ENCODE measurements around the gene GDE1. TPM values are rescaled to one million over a fixed set of nuclear protein-coding genes. Genes with fewer than 3 reads are reported as not detected.

GDE1 gene
- total RNA-seq, 1 experiment from 2014 or later, result 65.7 TPM

DNA sequence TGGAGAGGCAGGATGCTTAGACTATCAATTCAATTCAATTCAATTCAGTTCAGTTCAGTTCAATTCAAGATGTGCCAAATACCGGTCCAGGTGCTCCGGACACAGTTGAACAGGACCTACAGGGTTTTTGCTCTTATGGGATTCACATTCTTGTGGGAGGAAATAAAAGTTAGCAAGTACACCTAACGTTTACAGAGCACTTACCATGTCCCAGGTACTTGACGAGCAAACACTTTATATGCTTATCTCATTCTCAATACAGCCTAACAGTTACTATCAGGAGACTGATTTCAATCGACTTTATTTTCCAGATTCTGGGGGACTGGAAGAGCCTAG lies 467 bp upstream of the GDE1 start (continued):
- TF ChIP-seq ZNF532 (CRISPR knock-in tag; IDR thresholded peaks at IDR 0.05; ENCODE audit: borderline replicate concordance), result no peak
- TF ChIP-seq ZNF138 (CRISPR knock-in tag; conservative IDR thresholded peaks at IDR 0.05), result no peak
- TF ChIP-seq, protein P1, sequence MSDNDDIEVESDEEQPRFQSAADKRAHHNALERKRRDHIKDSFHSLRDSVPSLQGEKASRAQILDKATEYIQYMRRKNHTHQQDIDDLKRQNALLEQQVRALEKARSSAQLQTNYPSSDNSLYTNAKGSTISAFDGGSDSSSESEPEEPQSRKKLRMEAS (CRISPR knock-in tag; IDR thresholded peaks at IDR 0.05), result no peak
- no peak for TF ChIP-seq CREB1 (CRISPR knock-in tag; IDR thresholded peaks at IDR 0.05)
- no peak for TF ChIP-seq RELA (CRISPR knock-in tag; IDR thresholded peaks at IDR 0.05; ENCODE audit: borderline replicate concordance)

- no peaks in the 10 kb centered on the region for H3K27me3 Mint-ChIP-seq (ENCODE audit: low read depth)
- ChIA-PET CTCF (interaction anchor here (0.7 to 2.1 kb wide), 6 partner anchors 35 to 138 kb away, joined by 3 to 13 read pairs (median 4); partner anchors contain the start of gene VPS35L), POLR2A (interaction anchor here (0.7 to 1.4 kb wide), 3 partner anchors 19 to 87 kb away, joined by 3 to 5 read pairs (median 3); partner anchors contain the start of gene VPS35L)
- peak overlapping the region; percentile 93 for H3K4me3 Mint-ChIP-seq
- DNase-seq (ENCODE audit: low spot score) (no peak), ATAC-seq (no peak)
- H3K9me3 Mint-ChIP-seq, result no peaks in the 10 kb centered on the region
- peaks cover 19% of the 10 kb centered on the region for H3K36me3 Mint-ChIP-seq
- peaks cover 43% of the 10 kb centered on the region for H3K4me1 Mint-ChIP-seq
- peak overlapping the region; percentile 54 for H3K27ac Mint-ChIP-seq
- TF ChIP-seq IRF2 (CRISPR knock-in tag; IDR thresholded peaks at IDR 0.05; ENCODE audit: borderline replicate concordance, low read depth) (no peak), CBFB (CRISPR knock-in tag; IDR thresholded peaks at IDR 0.05; ENCODE audit: low read depth) (no peak), ZNF532 (CRISPR knock-in tag; IDR thresholded peaks at IDR 0.05; ENCODE audit: borderline replicate concordance) (no peak), JUN (CRISPR knock-in tag; IDR thresholded peaks at IDR 0.05) (no peak), ATF3 (CRISPR knock-in tag; conservative IDR thresholded peaks at IDR 0.05) (no peak), ZNF416 (CRISPR knock-in tag; IDR thresholded peaks at IDR 0.05) (no peak), GTF2I (CRISPR knock-in tag; conservative IDR thresholded peaks at IDR 0.05) (no peak), ZNF423 (CRISPR knock-in tag; IDR thresholded peaks at IDR 0.05) (no peak), SMAD3 (CRISPR knock-in tag; IDR thresholded peaks at IDR 0.05; ENCODE audit: borderline replicate concordance) (no peak), TEAD1 (CRISPR knock-in tag; IDR thresholded peaks at IDR 0.05) (no peak), IRF1 (CRISPR knock-in tag; IDR thresholded peaks at IDR 0.05) (no peak), ZNF232 (CRISPR knock-in tag; IDR thresholded peaks at IDR 0.05) (no peak)
- TF ChIP-seq, protein P2, sequence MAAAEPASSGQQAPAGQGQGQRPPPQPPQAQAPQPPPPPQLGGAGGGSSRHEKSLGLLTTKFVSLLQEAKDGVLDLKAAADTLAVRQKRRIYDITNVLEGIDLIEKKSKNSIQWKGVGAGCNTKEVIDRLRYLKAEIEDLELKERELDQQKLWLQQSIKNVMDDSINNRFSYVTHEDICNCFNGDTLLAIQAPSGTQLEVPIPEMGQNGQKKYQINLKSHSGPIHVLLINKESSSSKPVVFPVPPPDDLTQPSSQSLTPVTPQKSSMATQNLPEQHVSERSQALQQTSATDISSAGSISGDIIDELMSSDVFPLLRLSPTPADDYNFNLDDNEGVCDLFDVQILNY (CRISPR knock-in tag; IDR thresholded peaks at IDR 0.05), result no peak
- TF ChIP-seq, protein P3, sequence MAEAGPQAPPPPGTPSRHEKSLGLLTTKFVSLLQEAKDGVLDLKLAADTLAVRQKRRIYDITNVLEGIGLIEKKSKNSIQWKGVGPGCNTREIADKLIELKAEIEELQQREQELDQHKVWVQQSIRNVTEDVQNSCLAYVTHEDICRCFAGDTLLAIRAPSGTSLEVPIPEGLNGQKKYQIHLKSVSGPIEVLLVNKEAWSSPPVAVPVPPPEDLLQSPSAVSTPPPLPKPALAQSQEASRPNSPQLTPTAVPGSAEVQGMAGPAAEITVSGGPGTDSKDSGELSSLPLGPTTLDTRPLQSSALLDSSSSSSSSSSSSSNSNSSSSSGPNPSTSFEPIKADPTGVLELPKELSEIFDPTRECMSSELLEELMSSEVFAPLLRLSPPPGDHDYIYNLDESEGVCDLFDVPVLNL (CRISPR knock-in tag; IDR thresholded peaks at IDR 0.05; ENCODE audit: borderline replicate concordance, low read depth), result no peak
- TF ChIP-seq, protein P4, sequence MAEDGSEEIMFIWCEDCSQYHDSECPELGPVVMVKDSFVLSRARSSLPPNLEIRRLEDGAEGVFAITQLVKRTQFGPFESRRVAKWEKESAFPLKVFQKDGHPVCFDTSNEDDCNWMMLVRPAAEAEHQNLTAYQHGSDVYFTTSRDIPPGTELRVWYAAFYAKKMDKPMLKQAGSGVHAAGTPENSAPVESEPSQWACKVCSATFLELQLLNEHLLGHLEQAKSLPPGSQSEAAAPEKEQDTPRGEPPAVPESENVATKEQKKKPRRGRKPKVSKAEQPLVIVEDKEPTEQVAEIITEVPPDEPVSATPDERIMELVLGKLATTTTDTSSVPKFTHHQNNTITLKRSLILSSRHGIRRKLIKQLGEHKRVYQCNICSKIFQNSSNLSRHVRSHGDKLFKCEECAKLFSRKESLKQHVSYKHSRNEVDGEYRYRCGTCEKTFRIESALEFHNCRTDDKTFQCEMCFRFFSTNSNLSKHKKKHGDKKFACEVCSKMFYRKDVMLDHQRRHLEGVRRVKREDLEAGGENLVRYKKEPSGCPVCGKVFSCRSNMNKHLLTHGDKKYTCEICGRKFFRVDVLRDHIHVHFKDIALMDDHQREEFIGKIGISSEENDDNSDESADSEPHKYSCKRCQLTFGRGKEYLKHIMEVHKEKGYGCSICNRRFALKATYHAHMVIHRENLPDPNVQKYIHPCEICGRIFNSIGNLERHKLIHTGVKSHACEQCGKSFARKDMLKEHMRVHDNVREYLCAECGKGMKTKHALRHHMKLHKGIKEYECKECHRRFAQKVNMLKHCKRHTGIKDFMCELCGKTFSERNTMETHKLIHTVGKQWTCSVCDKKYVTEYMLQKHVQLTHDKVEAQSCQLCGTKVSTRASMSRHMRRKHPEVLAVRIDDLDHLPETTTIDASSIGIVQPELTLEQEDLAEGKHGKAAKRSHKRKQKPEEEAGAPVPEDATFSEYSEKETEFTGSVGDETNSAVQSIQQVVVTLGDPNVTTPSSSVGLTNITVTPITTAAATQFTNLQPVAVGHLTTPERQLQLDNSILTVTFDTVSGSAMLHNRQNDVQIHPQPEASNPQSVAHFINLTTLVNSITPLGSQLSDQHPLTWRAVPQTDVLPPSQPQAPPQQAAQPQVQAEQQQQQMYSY (CRISPR knock-in tag; IDR thresholded peaks at IDR 0.05), result no peak
Measured at GRCh38 chr16:19520861-19521331, 1.0 kb downstream of the GDE1 start.
